Lung (tissue), 12 donors: ENCODE results near the gene DUS3L. TPM values are rescaled to one million over a fixed set of nuclear protein-coding genes. Genes with fewer than 3 reads are reported as not detected.

Experiments
- ATAC-seq: fragments of 200-7000 bp; cut with Tn5 transposase; one replicate; pipeline ENCODE4 v1.9.1; 2020; ENCODE audit warnings: moderate number of reproducible peaks; ENCODE audit not compliant: insufficient read depth, low FRiP score
- DNase-seq, 3 donors: peaks; one replicate each; pipeline ENCODE4 v3.0.0-alpha.2; 2013 to 2017
- H3K27ac ChIP-seq, 2 donors: one replicate each; pipeline ENCODE4 v1.5.1; 2013; ENCODE audit warnings: mild to moderate bottlenecking in 2 of 2, moderate library complexity in 2 of 2, control low read depth in 1 of 2, inconsistent platforms in 1 of 2, low read depth in 1 of 2, low read length in 1 of 2
- H3K27me3 ChIP-seq, 3 donors: one replicate each; pipeline ENCODE4 v1.5.1; 2013; ENCODE audit warnings: low read length in 2 of 3; ENCODE audit not compliant: control insufficient read depth in 3 of 3, insufficient read depth in 3 of 3
- H3K36me3 ChIP-seq, 4 donors: one replicate each; pipeline ENCODE4 v1.5.1; 2013; ENCODE audit warnings: low read length in 4 of 4, mild to moderate bottlenecking in 1 of 4, moderate library complexity in 1 of 4; ENCODE audit not compliant: control insufficient read depth in 4 of 4, insufficient read depth in 4 of 4
- H3K4me1 ChIP-seq, 5 donors: one replicate each; pipeline ENCODE4 v1.5.1; 2013; ENCODE audit warnings: low read length in 5 of 5, mild to moderate bottlenecking in 2 of 5, moderate library complexity in 1 of 5; ENCODE audit not compliant: control insufficient read depth in 5 of 5, insufficient read depth in 5 of 5
- H3K4me3 ChIP-seq: one replicate; pipeline ENCODE4 v1.5.1; 2013; ENCODE audit warnings: mild to moderate bottlenecking, control low read depth, moderate library complexity
- H3K9ac ChIP-seq, 2 donors: one replicate each; pipeline ENCODE4 v1.5.1; 2013; ENCODE audit warnings: low read length in 2 of 2, control low read depth in 1 of 2; ENCODE audit not compliant: insufficient read depth in 1 of 2
- H3K9me3 ChIP-seq, 4 donors: one replicate each; pipeline ENCODE4 v1.5.1; 2013; ENCODE audit warnings: low read length in 3 of 4, mild to moderate bottlenecking in 1 of 4, moderate library complexity in 1 of 4; ENCODE audit not compliant: control insufficient read depth in 4 of 4, insufficient read depth in 3 of 4
- WGBS, 2 donors: extraction: QIAGEN DNeasy Blood & Tissue Kit; methylation state at CpG; one replicate each; pipeline ENCODE4 v1.1.7; 2013; 5-methylcytosine and 5-hydroxymethylcytosine counted together
- polyA plus RNA-seq, 2 donors: library from polyadenylated mRNA; stranded (reverse); fragments of 200-250 nt; gene quantifications; one replicate each; pipeline ENCODE4 v1.2.1, GENCODE V29; 2013
- total RNA-seq, 2 donors: library from RNA; depleted of rRNA in 1 of 2; stranded (reverse); fragments of >200 nt in 1 of 2; gene quantifications; one replicate each; pipeline ENCODE4 v1.2.1, GENCODE V29; 2014 to 2021
- TF ChIP-seq, protein P1 (sequence below): IDR thresholded peaks from 2 replicates; pipeline ENCODE4 v1.5.1; 2012; ENCODE audit warnings: mild to moderate bottlenecking; ENCODE audit errors: control extremely low read depth, extremely low read depth
- donor health status: control.
- donor health status: control.
- donor health status: Bipolar disorder and iron deficiency.
- donor health status: healthy.
- donor health status: DM: yes; HTN: yes; CAD: no.

The DUS3L gene
- total and polyA plus RNA-seq, 4 donors, result 18.5 to 47.0 (median 36.7) TPM

DNA sequence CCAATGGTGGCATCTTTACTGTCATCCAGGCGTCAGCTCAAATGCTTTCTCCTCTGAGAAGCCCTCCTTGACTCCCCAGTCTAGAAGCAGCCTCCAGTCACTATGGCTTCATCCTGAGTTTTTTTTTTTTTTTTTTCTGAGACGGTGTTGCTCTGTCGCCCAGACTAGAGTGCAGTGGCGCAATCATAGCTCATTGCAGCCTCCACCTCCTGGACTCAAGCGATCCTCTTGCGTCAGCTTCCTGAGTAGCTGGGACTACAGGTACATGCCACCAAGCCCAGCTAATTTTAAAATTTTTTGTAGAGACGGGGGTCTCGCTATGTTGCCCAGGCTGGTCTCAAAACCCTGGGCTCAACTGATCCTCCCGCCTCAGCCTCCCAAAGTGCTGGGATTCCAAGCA is 18.1 kb upstream of the DUS3L start:
- Histone ChIP-seq H3K27ac (peak overlapping the region in 1 of 2 donors; percentile 15), H3K4me3 (no peak overlapping the region), H3K4me1 (no peaks in the 10 kb centered on the region), H3K9ac (no peak overlapping the region), H3K36me3 (no peaks in the 10 kb centered on the region), H3K27me3 (peaks cover 0 to 3% (median 0%) of the 10 kb centered on the region in 3 donors), H3K9me3 (peaks cover 0 to 5% (median 0%) of the 10 kb centered on the region in 4 donors)
- TF ChIP-seq, protein P1, sequence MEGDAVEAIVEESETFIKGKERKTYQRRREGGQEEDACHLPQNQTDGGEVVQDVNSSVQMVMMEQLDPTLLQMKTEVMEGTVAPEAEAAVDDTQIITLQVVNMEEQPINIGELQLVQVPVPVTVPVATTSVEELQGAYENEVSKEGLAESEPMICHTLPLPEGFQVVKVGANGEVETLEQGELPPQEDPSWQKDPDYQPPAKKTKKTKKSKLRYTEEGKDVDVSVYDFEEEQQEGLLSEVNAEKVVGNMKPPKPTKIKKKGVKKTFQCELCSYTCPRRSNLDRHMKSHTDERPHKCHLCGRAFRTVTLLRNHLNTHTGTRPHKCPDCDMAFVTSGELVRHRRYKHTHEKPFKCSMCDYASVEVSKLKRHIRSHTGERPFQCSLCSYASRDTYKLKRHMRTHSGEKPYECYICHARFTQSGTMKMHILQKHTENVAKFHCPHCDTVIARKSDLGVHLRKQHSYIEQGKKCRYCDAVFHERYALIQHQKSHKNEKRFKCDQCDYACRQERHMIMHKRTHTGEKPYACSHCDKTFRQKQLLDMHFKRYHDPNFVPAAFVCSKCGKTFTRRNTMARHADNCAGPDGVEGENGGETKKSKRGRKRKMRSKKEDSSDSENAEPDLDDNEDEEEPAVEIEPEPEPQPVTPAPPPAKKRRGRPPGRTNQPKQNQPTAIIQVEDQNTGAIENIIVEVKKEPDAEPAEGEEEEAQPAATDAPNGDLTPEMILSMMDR, result no peak
- no peak for DNase-seq
- WGBS, 2 donors, result 49 to 57% methylated on average over 9 of the region's 9 CpGs
- ATAC-seq, result no peak

DNA sequence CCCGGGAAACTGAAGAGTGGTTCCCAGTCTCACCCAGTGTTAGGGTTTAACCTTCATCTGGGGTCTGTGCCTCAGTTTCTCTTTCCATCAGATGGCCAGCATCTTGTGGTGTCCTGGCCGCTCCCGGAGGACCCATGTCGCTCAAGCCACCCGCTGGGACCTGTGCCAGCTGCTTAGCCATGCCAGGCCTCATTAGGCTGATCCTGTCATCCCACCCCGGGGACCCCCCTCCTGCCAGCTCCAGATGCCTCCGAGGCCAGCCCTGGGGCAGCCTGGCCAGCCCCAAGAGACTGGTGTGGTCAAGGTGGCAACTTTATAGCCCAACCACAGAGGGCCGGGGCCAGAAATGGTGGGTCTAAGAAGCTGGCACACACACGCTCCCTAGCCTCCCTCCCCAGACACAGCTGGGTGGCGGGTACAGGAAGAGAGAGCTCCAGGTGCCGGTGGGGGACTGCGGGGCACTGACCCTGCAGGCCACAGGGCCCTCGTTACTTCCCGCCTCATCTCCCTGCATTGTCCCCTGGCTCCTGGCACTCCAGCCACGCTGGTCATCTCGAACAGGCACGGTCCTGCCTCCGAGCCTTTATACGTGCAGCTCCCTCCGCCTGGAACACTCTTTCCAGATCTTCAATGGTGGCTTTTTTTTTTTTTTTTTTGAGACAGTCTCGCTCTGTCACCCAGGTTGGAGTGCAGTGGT is 17.3 kb upstream of the DUS3L start:
- TF ChIP-seq, protein P1, result no peak
- Histone ChIP-seq H3K4me3 (no peak overlapping the region), H3K27ac (no peak overlapping the region), H3K4me1 (peaks cover 0 to 5% (median 4%) of the 10 kb centered on the region in 5 donors), H3K9me3 (peaks cover 0 to 3% (median 0%) of the 10 kb centered on the region in 4 donors), H3K27me3 (peaks cover 0 to 4% (median 3%) of the 10 kb centered on the region in 3 donors), H3K36me3 (no peaks in the 10 kb centered on the region), H3K9ac (no peak overlapping the region)
- ATAC-seq, result no peak
- DNase-seq, result no peak
- WGBS, 2 donors, result 84% methylated on average over 20 to 21 of the region's 21 CpGs

- no peak overlapping the region for H3K4me3 ChIP-seq
- WGBS, 2 donors, result 92 to 94% methylated on average over 5 of the region's 5 CpGs
- TF ChIP-seq, protein P1, result no peak
- H3K36me3 ChIP-seq, result no peaks in the 10 kb centered on the region
- no peak for ATAC-seq
- H3K9me3 ChIP-seq, result peaks cover 0 to 3% (median 0%) of the 10 kb centered on the region in 4 donors
- DNase-seq, result no peak
- H3K27ac ChIP-seq, result no peak overlapping the region
- peaks cover 0 to 7% (median 5%) of the 10 kb centered on the region in 3 donors for H3K27me3 ChIP-seq
- peaks cover 0 to 5% (median 4%) of the 10 kb centered on the region in 5 donors for H3K4me1 ChIP-seq
- no peak overlapping the region for H3K9ac ChIP-seq
Measured at GRCh38 chr19:5806905-5807304, 15.9 kb upstream of the DUS3L start.
